GM12864 (cell line): ENCODE data around the gene ASIC2.

Source experiments
- DNase-seq: peaks from one replicate; pipeline ENCODE4 v3.0.0-alpha.2; 2011; ENCODE audit warnings: low read depth
- H3K4me3 ChIP-seq: 2 replicates; pipeline ENCODE4 v1.5.1; 2011; ENCODE audit warnings: mild to moderate bottlenecking, low read depth, low read length, control low read depth
- CTCF ChIP-seq: IDR thresholded peaks from 2 replicates; pipeline ENCODE4 v1.5.1; 2011; ENCODE audit warnings: low read depth, mild to moderate bottlenecking, moderate library complexity, low read length, control low read depth, inconsistent platforms; ENCODE audit errors: missing control alignments

Gene ASIC2

GRCh38 chr17:33079201-33079600, 213.9 kb downstream of the ASIC2 start:
- no peak for TF ChIP-seq CTCF
- no peak for DNase-seq
- H3K4me3 ChIP-seq: no peak overlapping the region

GRCh38 chr17:33076979-33077378, 216.1 kb downstream of the ASIC2 start:
- no peak for DNase-seq
- no peak for TF ChIP-seq CTCF

GRCh38 chr17:33073416-33073815, 219.7 kb downstream of the ASIC2 start:
- no peak overlapping the region for H3K4me3 ChIP-seq
- no peak for TF ChIP-seq CTCF
- no peak for DNase-seq

More at GRCh38 chr17:33076979-33077378, 216.1 kb downstream of the ASIC2 start:
- H3K4me3 ChIP-seq: no peak overlapping the region

- no peak for TF ChIP-seq CTCF
- no peak for DNase-seq
- H3K4me3 ChIP-seq: no peak overlapping the region
These were observed 220.5 kb downstream of the ASIC2 start for GRCh38 chr17:33072421-33073161.

GRCh38 chr17:33071656-33072055, 221.4 kb downstream of the ASIC2 start:
- no peak for DNase-seq
- H3K4me3 ChIP-seq: no peak overlapping the region
- no peak for TF ChIP-seq CTCF

- no peak for DNase-seq
These were observed 235.5 kb downstream of the ASIC2 start for GRCh38 chr17:33057564-33057963.

More at GRCh38 chr17:33057564-33057963, 235.5 kb downstream of the ASIC2 start:
- H3K4me3 ChIP-seq: no peak overlapping the region
- no peak for TF ChIP-seq CTCF
